HTERT RPE-1 (cell line): ENCODE results near the gene CAMTA1.

ENCODE experiments used
- in situ Hi-C: fragments of 300-500 bp; cut with MboI; formaldehyde crosslinking; loops from 4 replicates; pipeline ENCODE4 v1.14.3; 2020; ENCODE audit warnings: low sequenced_read_pairs

The CAMTA1 gene

DNA sequence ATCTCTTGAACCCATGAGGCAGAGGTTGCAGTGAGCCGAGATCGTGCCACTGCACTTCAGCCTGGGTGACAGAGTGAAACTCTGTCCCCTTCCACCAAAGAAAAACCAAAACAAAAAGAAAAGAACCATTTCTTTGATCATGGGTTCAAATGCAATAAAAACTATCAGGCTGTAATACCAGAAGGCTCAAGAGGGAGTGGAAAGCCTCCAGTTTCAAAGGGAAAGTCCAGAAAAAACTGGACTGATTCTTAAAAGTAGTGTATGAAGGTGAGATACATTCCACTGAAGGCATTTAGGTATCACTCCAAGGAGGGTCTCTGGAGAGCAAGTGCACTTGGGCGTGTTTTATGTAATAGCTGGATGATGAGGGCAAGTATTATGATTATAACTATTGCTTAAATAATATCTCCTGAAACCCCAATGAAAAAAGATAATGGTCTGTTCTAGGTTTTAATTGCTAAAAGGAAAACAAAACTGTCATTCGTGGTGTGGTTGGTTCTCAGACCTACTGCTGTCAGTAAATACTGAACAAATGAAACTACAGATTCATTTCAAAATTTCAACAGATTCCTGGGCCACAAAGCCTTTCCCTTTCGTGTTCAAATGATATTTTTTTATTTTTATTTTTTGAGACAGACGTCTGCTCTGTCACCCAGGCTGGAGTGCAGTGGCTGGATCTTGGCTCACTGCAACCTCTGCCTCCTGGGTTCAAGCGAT, 6.0 kb upstream of the CAMTA1 start:
- in situ Hi-C loops, result no loop called here

DNA sequence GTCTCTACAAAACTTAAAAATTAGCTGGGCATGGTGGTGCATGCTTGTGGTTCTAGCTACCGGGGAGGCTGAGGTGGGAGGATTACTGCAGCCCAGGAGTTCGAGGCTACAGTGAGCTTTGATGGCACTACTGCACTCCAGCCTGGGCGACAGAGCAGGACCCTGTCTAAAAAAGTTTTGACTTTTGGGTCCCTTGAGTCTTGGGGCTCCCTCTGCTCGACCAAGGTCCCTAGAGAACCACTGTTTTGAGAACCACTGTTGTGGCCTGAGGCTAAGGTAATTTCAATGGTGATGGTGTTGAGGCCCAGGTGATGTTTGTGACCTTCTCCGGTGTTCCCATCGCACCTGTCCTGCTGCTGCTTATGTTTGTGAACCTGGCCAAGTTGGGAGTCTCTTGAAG, 3.1 kb upstream of the CAMTA1 start:
- in situ Hi-C loops, result no loop called here

DNA sequence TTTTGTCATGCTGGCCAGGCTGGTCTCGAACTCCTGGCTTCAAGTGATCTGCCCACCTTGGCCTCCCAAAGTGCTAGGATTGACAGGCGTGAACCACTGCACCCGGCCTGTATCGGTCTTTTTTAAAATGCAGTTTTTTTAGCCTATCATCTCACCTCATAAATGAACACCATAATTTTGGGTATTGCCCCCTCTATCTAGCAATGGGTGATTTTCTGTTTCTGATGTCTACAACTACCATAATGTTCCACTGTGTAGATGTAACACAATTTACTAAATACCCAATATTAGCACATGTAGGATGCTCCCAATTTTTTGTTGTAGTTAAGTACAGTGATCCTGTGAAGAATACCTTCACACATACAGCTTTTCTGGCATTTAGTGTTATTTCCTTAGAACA, 2.0 kb upstream of the CAMTA1 start:
- in situ Hi-C loops, result no loop called here

DNA sequence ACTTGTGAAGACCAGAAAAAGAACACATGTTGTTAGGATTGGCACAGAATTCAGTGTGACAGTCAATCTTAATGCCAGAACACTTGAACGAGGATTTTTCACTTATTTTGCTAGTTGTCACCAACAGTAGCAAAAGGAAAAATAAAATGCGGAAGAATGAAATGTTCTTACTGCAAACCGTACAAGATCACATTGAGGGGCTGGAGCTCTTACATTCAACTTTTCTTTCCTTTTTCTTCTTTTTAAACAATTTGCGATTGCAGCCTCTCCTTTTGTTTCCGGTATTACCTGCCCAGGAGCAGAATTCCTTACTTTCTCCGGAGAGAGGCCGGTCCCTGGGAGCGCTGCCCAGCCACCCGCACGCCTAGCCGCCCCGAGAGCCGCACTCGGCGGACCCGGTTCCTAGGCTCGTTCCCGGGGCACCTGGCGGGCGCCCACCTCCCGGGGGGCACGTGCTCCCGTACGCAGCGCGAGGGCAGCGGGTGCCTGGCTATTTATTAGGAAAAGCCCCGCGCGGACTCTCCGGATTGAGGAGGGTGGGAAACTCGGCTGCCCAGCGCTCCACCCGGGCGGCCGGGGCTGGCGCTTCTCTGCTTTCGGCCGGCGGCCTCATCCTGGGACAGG, 1.2 kb upstream of the CAMTA1 start:
- in situ Hi-C loops, result no loop called here

DNA sequence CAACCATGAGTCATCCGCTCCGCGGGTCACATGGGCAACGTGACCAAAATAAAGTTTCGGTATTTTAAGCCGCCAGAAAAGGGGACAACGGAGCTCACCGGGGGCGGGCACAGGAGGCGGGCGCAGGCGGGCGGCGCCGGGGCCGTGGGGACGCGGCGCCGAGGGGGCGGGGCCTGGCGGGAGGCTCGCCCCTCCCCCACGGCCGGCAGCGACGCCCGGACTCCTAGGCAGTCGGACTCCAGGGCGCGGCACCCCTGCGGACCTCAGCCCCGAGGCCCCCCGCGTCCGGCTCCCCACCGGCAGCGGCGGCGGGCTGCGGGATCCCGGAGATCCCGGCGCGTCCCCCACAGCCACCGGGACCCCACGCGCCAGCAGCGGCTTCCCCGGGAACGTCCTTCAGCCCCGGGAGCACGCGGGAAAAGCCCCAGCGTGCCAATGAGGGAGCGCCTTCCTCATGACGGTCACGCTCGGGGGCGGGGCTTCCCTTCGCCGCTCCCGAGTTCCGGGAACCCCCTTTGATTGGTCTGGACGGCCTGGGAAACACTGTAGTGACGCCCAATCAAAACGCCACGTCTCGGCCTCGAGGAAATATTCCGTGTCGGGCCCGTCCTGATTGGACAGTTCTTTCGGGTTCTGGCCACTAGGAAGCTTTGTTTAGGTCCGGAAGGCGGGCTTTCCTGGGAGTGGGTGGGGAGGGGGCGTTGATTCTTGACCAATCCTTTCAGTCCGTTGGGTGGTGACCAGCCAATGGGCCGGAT, 515 bp upstream of the CAMTA1 start:
- in situ Hi-C loops, result no loop called here

DNA sequence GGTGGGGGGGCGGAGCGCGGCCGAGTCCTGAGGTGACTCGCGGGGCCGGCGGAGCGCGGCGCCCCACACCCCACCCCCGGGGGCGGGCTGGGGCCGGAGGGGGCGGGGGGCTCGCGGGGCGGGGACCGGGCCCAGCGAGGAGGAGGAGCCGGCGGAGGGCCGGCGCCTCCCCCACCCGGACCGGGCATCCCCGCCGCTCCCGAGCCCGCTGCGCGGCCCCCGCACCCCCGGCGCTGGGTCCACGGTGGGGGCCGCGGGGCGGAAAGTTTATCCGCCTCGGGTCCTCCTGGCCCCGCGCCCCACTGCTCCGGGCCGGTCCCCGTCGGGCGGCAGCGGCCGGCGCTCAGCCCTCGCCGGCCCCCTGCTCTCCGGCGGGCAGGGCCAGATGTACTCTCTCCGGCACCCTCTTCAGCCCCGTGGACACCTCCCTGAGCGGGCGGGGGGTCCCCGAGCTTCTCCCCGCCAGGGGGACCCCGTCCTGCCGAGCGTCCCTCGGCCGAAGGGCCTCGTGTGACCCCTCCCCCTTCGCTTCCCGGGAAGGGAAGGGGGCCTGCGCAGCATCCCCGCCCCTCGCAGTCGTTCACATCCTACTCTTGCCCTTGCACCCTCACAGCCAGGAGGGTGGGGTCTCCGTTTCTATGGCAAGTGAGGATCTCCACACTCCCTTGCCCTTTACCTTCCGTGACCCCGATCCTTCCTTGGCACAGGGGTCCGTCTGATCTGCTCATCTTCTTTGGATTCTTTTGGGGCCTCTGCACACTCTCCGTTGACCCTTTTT, 663 bp downstream of the CAMTA1 start:
- in situ Hi-C loops, result no loop called here

DNA sequence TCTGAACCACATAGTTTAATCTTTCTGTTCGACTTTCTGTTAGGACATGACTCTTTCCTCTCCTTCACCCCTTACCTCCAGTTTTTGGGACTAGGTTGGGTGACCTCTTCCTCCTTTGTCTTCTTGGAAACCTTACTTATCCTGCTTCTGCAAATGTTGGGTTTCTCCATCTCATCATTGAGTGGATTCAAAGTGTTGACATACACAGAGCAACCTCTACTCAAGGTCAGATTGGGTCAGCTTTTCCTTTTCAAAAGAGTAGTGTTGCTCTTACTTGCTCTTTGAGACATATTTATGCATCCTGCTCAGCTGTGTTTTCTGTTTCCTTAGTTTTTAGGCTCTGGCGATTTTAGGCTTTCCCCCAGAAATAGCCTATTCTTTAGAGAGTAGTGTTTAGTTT, 3.7 kb downstream of the CAMTA1 start:
- in situ Hi-C loops, result no loop called here

DNA sequence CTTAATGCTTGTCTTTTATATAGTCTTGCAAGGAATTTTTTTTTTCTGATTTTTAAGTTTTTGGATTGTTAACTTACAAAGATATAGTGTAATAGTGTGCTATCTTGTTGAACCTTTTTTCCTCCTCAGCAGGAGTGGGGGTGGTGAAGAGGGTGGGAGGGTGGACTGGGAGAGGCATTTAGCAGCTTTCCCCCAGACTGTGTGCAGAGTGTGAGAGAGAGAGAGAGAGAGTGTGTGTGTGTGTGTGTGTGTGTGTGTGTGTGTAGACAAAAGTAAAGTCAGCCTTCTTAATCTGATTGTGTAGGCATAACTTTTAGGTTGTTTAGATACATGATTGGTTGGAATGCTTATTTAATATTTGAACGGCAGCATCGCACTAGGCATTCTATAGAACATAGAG, 4.9 kb downstream of the CAMTA1 start:
- in situ Hi-C loops, result no loop called here

DNA sequence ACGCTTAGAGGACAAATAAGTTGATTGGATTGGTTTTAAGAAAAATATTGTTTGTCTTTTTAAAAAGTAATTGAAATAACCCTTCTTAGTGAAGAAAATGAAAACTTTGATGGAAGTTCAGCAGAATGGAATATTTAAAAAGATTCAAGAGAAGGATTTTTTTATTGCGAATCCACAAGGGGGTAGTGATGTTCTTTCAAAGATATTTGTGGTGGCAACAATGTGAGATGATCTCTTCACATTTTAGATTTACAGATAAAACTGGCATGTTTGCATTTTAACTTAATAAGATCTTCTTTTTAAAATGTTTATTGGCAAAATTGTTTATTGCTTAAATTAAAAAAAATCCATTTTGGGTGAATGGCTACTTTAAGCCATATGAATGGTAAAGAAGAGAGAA, 8.9 kb downstream of the CAMTA1 start:
- in situ Hi-C loops, result no loop called here

DNA sequence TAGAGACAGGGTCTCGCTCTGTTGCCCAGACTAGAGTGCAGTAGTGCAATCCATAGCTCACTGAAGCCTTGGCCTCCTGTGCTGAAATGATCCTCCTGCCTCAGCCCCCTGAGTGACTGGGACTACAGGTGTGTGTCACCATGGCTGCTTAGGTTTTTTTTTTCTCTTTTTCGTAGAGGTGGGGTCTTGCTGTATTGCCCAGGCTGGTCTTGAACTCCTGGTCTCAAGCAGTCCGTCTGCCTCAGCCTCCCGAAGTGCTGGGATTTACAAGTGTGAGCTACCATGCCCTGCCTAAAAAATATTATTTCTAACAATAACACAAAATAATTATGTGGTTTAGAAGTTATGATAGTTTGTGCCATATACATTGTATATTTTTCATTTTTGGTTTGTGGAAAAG, 9.9 kb downstream of the CAMTA1 start:
- in situ Hi-C loops, result no loop called here

DNA sequence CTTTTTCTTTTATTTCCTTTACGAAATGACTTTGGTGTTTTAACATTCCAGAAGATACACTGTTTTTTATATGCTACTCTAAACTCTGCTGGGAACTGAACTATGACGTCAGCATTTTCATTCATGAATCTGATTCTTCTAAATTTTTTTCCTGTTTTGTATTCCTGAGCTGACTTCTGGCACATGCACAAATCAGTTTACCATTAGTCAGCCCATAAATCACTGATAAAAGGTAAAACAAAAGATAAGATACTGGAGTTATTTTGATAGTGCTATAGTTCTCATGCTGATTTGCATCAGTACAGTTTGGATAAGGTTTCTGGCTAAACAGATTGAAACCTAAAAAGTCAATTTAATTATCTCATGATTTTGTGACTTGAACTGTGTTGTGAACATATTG, 10.4 kb downstream of the CAMTA1 start:
- in situ Hi-C loops, result no loop called here

DNA sequence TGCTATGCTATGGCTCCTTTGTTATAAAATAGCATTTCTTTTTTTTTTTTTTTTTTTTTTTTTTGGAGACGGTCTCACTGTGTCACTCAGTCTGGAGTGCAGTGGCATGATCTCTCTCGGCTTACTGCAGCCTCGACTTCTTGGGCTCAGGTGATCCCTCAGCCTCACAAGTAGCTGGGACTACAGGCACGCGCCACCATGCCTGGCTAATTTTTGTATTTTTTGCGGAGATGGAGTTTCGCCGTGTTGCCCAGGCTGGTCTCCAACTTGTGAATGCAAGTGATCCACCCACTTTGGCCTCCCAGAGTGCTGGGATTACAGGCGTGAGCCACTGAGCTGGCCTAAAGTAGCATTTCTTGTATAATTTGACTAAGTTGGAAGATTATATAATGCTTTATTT, 10.8 kb downstream of the CAMTA1 start:
- in situ Hi-C loops, result no loop called here

DNA sequence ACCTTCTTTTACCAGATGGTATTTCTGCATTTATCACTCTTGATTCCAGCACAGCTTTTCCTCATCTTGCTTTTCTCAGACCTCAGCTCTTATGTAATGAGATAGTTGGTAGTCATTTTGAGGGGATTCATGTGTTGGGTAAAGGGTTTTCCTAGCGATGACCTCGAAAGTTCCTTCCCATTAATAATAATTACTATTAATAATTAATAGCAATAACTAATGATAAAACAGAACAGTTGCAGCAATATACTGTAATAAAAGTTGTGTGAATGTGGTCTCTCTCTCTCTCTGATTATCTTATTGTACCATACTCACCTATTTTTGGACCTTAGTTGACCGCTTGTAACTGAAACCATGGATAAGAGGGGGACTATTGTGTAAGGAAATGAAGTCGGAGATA, 14.2 kb downstream of the CAMTA1 start:
- in situ Hi-C loops, result no loop called here

DNA sequence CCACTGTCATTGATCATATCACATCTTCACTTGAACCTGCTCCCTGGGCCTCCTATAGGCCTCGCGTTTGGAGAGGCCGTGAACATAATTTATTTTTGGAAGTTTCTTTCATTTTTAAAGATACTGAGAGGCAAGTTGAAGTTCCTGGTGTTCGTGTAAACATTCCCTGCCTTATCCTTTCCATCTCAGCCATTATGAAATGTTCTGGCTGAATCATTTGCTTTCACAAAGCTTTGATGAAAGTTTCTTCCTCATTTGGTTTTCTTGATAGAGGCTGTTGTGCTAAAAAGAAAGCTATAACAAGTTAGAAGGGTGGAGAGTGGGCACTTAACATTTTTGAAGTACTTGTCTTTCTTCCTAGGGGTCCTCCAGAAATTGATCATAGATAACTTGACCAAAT, 15.5 kb downstream of the CAMTA1 start:
- in situ Hi-C loops, result no loop called here

DNA sequence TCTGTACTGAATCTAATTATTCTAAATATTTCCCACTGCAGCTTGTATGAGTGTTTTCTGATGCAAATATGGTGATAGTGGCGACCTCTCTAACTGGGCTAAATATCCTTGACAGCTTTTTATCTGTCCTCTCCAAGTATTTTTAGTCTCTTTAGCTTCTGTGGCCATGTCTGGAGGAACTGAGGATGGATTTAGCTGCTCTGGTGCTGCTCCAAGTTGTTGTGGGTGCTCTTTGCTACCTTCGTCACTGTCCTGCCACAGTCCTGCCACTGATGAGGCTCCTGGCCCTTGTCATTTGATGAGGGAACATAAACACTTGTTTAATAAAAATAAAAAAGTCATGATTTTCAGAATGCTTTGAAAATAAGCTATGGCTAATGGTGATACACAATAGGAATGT, 15.9 kb downstream of the CAMTA1 start:
- in situ Hi-C loops, result no loop called here

DNA sequence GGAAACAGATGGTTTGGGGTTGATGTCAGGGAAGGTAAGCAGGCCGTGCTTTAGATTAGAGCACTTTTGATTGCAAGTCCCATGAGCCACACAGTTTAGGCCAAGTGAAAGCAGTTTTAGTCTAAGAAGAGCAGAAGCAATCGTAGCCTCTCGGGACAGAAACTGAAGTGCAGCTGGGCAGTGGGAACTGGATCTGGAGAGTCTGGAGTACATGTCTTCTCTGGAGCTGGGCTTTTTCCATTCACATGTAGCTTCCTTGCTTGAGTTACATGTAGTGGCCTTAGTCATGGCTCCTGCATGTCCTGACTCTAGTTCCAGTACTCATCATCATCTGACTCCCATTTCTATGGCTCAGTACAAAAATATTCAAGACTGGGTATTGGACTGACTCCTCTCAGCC, 16.7 kb downstream of the CAMTA1 start:
- in situ Hi-C loops, result no loop called here

DNA sequence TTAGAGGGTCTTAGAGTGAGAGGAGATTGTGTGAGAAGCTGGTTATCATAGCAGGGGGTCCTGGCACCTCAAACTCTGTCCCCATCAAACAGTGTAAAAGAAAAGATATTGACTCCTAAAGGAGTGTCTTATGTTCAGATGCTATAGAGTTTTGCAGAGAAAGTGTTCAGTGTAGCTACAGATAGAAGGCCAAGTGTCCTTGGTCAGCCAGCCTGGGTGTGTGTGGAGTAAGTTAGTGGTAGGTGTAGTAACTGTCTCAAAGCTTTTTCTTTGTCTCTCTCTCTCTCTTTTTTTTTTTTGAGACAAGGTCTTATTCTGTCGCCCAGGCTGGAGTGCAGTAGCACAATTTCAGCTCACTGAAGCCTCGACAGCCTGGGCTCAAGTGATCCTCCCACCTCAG, 17.2 kb downstream of the CAMTA1 start:
- in situ Hi-C loops, result no loop called here

DNA sequence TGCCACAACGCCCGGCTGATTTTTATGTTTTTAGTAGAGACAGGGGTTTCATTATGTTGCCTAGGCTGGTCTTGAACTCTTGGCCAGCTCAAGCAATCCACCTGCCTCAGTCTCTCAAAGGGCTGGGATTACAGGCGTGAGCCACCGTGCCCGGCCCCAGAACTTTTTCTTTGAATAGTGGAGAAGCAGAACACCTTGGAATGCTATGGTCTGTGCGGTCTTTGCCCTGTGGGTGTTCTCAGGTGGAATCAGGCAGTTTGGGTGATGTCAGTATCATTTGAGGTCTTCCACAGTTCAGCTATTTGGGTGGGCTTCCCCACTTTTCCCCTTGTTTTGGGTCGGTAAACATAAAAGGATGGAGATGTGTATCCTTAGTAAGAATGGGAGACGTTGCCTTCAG, 17.6 kb downstream of the CAMTA1 start:
- in situ Hi-C loops, result no loop called here

DNA sequence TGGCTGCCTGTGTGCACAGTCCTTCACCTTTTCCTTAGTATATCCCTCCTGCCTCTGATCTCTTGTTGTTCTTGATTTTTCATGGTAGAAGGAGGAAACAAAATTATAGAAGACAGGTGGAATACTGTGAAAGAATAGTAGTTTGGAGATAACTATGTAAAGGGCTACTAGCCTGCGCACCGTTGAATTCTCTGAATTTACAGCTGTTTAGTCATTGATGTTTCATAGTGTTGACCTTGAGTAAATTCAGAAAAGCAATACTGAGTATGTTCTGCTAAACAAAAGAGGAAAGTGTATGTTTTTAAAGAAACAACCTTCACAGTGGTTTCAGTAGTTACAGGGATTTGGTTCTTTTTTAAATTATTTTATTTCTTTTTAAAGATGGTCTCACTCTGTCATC, 18.1 kb downstream of the CAMTA1 start:
- in situ Hi-C loops, result no loop called here

DNA sequence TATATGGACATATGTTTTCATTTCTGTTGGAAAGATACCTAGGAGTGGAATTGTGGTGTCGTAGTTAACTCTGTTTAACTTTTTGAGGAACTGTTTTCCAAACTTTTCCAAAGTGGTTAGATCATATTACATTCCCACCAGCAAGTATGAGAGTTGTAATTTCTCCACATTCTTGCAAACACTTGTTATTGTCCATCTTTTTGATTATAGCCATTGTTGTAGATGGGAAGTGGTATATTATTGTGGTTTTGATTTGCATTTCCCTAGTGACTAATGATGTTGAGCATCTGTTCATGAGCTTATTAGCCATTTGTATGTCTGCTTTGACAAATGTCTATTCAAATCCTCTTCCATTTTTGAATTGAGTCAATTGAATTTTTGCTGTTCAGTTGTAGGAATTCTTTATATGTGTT, 19.8 kb downstream of the CAMTA1 start:
- in situ Hi-C loops, result no loop called here

DNA sequence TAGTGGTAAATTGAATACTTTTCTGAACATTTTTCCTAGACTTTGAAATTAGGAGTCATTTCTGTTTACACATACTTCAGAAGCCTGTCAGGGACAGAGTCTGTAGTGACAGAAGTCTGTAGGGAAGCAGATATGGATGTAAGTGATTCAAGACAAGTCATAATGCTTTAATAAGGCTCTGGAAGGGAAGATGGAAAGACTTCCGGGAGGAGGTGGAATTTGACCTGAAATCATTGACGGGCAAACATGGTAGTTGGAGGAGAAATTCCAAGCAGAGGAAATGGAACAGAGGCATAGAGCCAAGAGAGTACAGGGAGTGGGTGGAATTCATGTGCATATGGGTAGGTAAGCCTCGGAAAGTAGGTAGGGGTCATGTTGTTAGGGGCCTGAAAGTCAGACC, 22.5 kb downstream of the CAMTA1 start:
- in situ Hi-C loops, result no loop called here

DNA sequence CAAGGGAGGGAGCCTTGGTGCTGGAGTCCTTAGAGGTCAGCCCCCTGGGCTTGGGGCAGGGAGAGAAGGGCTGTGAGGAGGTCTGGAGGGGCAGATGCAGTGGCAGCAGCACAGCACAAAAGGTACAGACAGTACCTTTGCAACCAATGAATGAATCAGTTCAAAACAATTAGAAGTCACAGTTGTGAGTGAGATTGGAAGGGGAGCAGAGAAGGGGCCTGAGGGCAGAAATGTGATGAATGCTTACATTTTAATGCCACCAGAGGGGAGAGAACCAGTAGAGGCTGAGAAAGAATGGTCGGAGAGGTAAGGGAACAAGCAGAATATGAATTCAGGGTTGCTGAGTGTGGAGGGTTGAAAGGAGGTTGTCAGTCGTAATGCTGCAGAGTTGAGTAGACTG, 24.2 kb downstream of the CAMTA1 start:
- in situ Hi-C loops, result no loop called here
